CD14-positive monocyte (primary cell): ENCODE data around the gene SUCLG2. TPM values are rescaled to one million over a fixed set of nuclear protein-coding genes. Genes with fewer than 3 reads are reported as not detected.

Source experiments
- DNase-seq, 3 donors: peaks; one replicate each; pipeline ENCODE4 v3.0.0-alpha.2; 2011 to 2022
- H2AFZ ChIP-seq: 2 replicates; pipeline ENCODE4 v1.6.0; 2012; ENCODE audit warnings: mild to moderate bottlenecking, low read depth, low read length, inconsistent platforms; ENCODE audit not compliant: insufficient read depth, poor library complexity, severe bottlenecking
- H3K27ac ChIP-seq, 2 donors: 1 replicate in 1 of 2; 2 replicates in 1 of 2; pipeline ENCODE4 v1.5.1; 2012 to 2013; ENCODE audit warnings: low read length in 2 of 2, control low read depth in 1 of 2, inconsistent platforms in 1 of 2, low read depth in 1 of 2, mild to moderate bottlenecking in 1 of 2
- H3K27me3 ChIP-seq, 2 donors: one replicate each; pipeline versions ENCODE4 v1.6.0 to v1.6.1; 2011 to 2013; ENCODE audit warnings: low read length in 2 of 2; ENCODE audit not compliant: control insufficient read depth in 2 of 2, insufficient read depth in 2 of 2
- H3K36me3 ChIP-seq, 2 donors: replicated peaks in 1 of 2; 1 replicate in 1 of 2; 2 replicates in 1 of 2; pipeline versions ENCODE4 v1.5.1 to v1.6.1; 2012 to 2013; ENCODE audit warnings: low read length in 2 of 2, control low read depth in 1 of 2, inconsistent platforms in 1 of 2, mild to moderate bottlenecking in 1 of 2; ENCODE audit not compliant: insufficient read depth in 2 of 2, control insufficient read depth in 1 of 2
- H3K4me1 ChIP-seq, 2 donors: 1 replicate in 1 of 2; 2 replicates in 1 of 2; pipeline versions ENCODE4 v1.5.1 to v1.6.1; 2012 to 2013; ENCODE audit warnings: low read length in 2 of 2, control low read depth in 1 of 2, inconsistent platforms in 1 of 2, mild to moderate bottlenecking in 1 of 2, moderate library complexity in 1 of 2; ENCODE audit not compliant: insufficient read depth in 2 of 2, control insufficient read depth in 1 of 2
- H3K4me2 ChIP-seq: replicated peaks from 2 replicates; pipeline ENCODE3; 2012; ENCODE audit warnings: low read length, moderate library complexity, mild to moderate bottlenecking; ENCODE audit not compliant: poor library complexity, severe bottlenecking; ENCODE audit errors: extremely low read depth
- H3K4me3 ChIP-seq, 3 experiments: fragments of 200-600 bp in 1 of 3; sonication (generic) in 1 of 3; replicated peaks in 1 of 3; 1 replicate in 2 of 3; 2 replicates in 1 of 3; pipeline ENCODE4 v1.5.1; 2011 to 2013; ENCODE audit warnings: low read length in 3 of 3, mild to moderate bottlenecking in 3 of 3, control low read depth in 2 of 3, low read depth in 2 of 3, inconsistent platforms in 1 of 3, moderate library complexity in 1 of 3
- H3K79me2 ChIP-seq: 2 replicates; pipeline ENCODE4 v1.6.0; 2012; ENCODE audit warnings: mild to moderate bottlenecking, control low read depth, inconsistent platforms, low read length, moderate library complexity; ENCODE audit not compliant: insufficient read depth
- H3K9ac ChIP-seq: 2 replicates; pipeline ENCODE4 v1.6.0; 2017; ENCODE audit warnings: low read length, mild to moderate bottlenecking; ENCODE audit not compliant: insufficient read depth, poor library complexity, severe bottlenecking
- H3K9me3 ChIP-seq, 2 donors: replicated peaks in 1 of 2; 1 replicate in 1 of 2; 2 replicates in 1 of 2; pipeline versions ENCODE4 v1.5.1 to v1.6.1; 2012 to 2013; ENCODE audit warnings: low read length in 2 of 2, control low read depth in 1 of 2; ENCODE audit not compliant: control insufficient read depth in 1 of 2, insufficient read depth in 1 of 2
- H4K20me1 ChIP-seq: 2 replicates; pipeline ENCODE4 v1.6.0; 2012; ENCODE audit warnings: mild to moderate bottlenecking, low read length, control low read depth, moderate library complexity; ENCODE audit not compliant: insufficient read depth
- H3K27ac Mint-ChIP-seq, 7 donors: one replicate each; pipeline ENCODE4 v1.8.0; 2020; ENCODE audit warnings: mild to moderate bottlenecking in 7 of 7, mixed read lengths in 7 of 7, moderate library complexity in 6 of 7, inconsistent platforms in 2 of 7
- H3K27me3 Mint-ChIP-seq, 3 donors: one replicate each; pipeline ENCODE4 v1.8.0; 2021 to 2022; ENCODE audit warnings: low read depth in 3 of 3, mild to moderate bottlenecking in 3 of 3, mixed read lengths in 3 of 3, moderate library complexity in 3 of 3, inconsistent platforms in 1 of 3
- H3K36me3 Mint-ChIP-seq, 2 donors: one replicate each; pipeline ENCODE4 v1.8.0; 2020; ENCODE audit warnings: mixed read lengths in 2 of 2, inconsistent platforms in 1 of 2, mild to moderate bottlenecking in 1 of 2
- H3K4me1 Mint-ChIP-seq: one replicate; pipeline ENCODE4 v1.8.0; 2020; ENCODE audit warnings: mild to moderate bottlenecking, mixed read lengths
- H3K4me3 Mint-ChIP-seq, 2 donors: one replicate each; pipeline ENCODE4 v1.8.0; 2020; ENCODE audit warnings: mild to moderate bottlenecking in 2 of 2, mixed read lengths in 2 of 2, moderate library complexity in 1 of 2
- H3K9me3 Mint-ChIP-seq, 7 donors: one replicate each; pipeline ENCODE4 v1.8.0; 2020 to 2022; ENCODE audit warnings: mixed read lengths in 7 of 7, mild to moderate bottlenecking in 6 of 7, moderate library complexity in 6 of 7, inconsistent platforms in 2 of 7
- CTCF ChIP-seq: fragments of 200-600 bp; IDR thresholded peaks from one replicate; pipeline ENCODE4 v1.8.0; 2022; ENCODE audit warnings: antibody characterized with exemption, mild to moderate bottlenecking
- WGBS: methylation state at CpG from one replicate; pipeline ENCODE4 v1.1.5; 2013; ENCODE audit warnings: missing lambda C conversion rate; ENCODE audit not compliant: insufficient coverage; 5-methylcytosine and 5-hydroxymethylcytosine counted together
- intact Hi-C, 2 donors: fragments of 100-400 bp; cut with micrococcal nuclease; formaldehyde crosslinking; loops; one replicate each; pipeline versions ENCODE4 v1.15.0 to v1.15.1; 2023
- polyA plus RNA-seq, 3 donors: library from polyadenylated mRNA; depleted of rRNA in 1 of 3; unstranded in 2 of 3; stranded (reverse) in 1 of 3; fragments of 300-500 nt in 2 of 3; fragments of >200 nt in 1 of 3; fragmentation: Illumina TruSeq in 2 of 3; gene quantifications; 1 replicate in 2 of 3; 2 replicates in 1 of 3; pipeline ENCODE4 v1.2.3, GENCODE V29; 2012 to 2021

Gene SUCLG2
- polyA plus RNA-seq, 3 donors, result 10.8 to 37.5 (median 32.9) TPM

- no peaks in the 10 kb centered on the region for H3K27me3 ChIP-seq
- H3K9me3 Mint-ChIP-seq, result peaks cover 5 to 23% (median 14%) of the 10 kb centered on the region in 7 donors
- no peaks in the 10 kb centered on the region for H3K79me2 ChIP-seq
- H3K9ac ChIP-seq, result no peak overlapping the region
- no peaks in the 10 kb centered on the region for H3K4me1 Mint-ChIP-seq
- peaks cover 5 to 21% of the 10 kb centered on the region in 2 donors for H3K36me3 Mint-ChIP-seq
- no peaks in the 10 kb centered on the region for H3K4me1 ChIP-seq
- no peaks in the 10 kb centered on the region for H3K27me3 Mint-ChIP-seq
- WGBS, result 90% methylated on average over 2 of the region's 5 CpGs
- H3K4me2 ChIP-seq, result no peak overlapping the region
- intact Hi-C loops, result no loop called here
- peaks cover 12 to 13% of the 10 kb centered on the region in 2 donors for H3K9me3 ChIP-seq
- no peak for TF ChIP-seq CTCF
- no peaks in the 10 kb centered on the region for H4K20me1 ChIP-seq
- no peak overlapping the region for H3K27ac ChIP-seq
- no peak overlapping the region for H3K4me3 Mint-ChIP-seq
- H3K36me3 ChIP-seq, result peaks cover 0 to 5% of the 10 kb centered on the region in 2 donors
- H2AFZ ChIP-seq, result no peak overlapping the region
- H3K4me3 ChIP-seq, result no peak overlapping the region
- DNase-seq, result no peak
- H3K27ac Mint-ChIP-seq, result no peak overlapping the region
These were observed 86.5 kb downstream of the SUCLG2 start for GRCh38 chr3:67567893-67568292.

GRCh38 chr3:67564973-67565372 is 89.4 kb downstream of the SUCLG2 start:
- H3K4me3 Mint-ChIP-seq, result no peak overlapping the region
- H2AFZ ChIP-seq, result no peak overlapping the region
- H3K79me2 ChIP-seq, result no peaks in the 10 kb centered on the region
- intact Hi-C loops, result no loop called here
- H3K27me3 Mint-ChIP-seq, result no peaks in the 10 kb centered on the region
- H3K27me3 ChIP-seq, result no peaks in the 10 kb centered on the region
- no peak for DNase-seq
- no peaks in the 10 kb centered on the region for H3K4me1 Mint-ChIP-seq
- no peak overlapping the region for H3K27ac Mint-ChIP-seq
- no peak overlapping the region for H3K27ac ChIP-seq
- H3K4me3 ChIP-seq, result no peak overlapping the region
- H4K20me1 ChIP-seq, result no peaks in the 10 kb centered on the region
- H3K4me2 ChIP-seq, result no peak overlapping the region
- no CpG with 5 or more reads among the region's 1 CpG for WGBS
- H3K36me3 Mint-ChIP-seq, result peaks cover 0 to 12% of the 10 kb centered on the region in 2 donors
- TF ChIP-seq CTCF, result no peak
- peaks cover 0 to 3% of the 10 kb centered on the region in 2 donors for H3K9me3 ChIP-seq
- peaks cover 0 to 10% (median 4%) of the 10 kb centered on the region in 7 donors for H3K9me3 Mint-ChIP-seq
- no peaks in the 10 kb centered on the region for H3K4me1 ChIP-seq
- H3K36me3 ChIP-seq, result no peaks in the 10 kb centered on the region
- H3K9ac ChIP-seq, result no peak overlapping the region
